K562 (cell line): ENCODE measurements around the gene SPATA33. TPM values are rescaled to one million over a fixed set of nuclear protein-coding genes. Genes with fewer than 3 reads are reported as not detected.

ENCODE experiments used
- ARHGAP35 ChIP-seq: fragments of 450-650 bp; IDR thresholded peaks from 2 replicates; pipeline ENCODE4 v1.6.1; 2018; ENCODE audit not compliant: partially characterized antibody
- BRCA1 ChIP-seq, 2 experiments: fragments of 450-650 bp in 1 of 2; sonication (generic) in 1 of 2; formaldehyde crosslinking in 1 of 2; IDR thresholded peaks; 2 replicates each; pipeline versions ENCODE4 v1.5.0 to v1.6.1; 2017 to 2020; ENCODE audit warnings: mild to moderate bottlenecking in 1 of 2, missing genetic modification reagents in 1 of 2
- CEBPB ChIP-seq: fragments of 450-650 bp; IDR thresholded peaks from 2 replicates; pipeline ENCODE4 v1.6.1; 2016; ENCODE audit warnings: missing genetic modification characterization, missing compliant biosample characterization
- CREB3 ChIP-seq: fragments of 450-650 bp; conservative IDR thresholded peaks from 2 replicates; pipeline ENCODE4 v1.6.1; 2016; ENCODE audit warnings: missing genetic modification characterization, low read depth, mild to moderate bottlenecking, missing compliant biosample characterization, moderate library complexity
- CREBBP ChIP-seq: IDR thresholded peaks from one replicate; pipeline ENCODE4 v1.6.1; 2012; ENCODE audit warnings: low read depth, mild to moderate bottlenecking, control low read depth, inconsistent platforms, low read length
- ELK3 ChIP-seq: fragments of 450-650 bp; formaldehyde crosslinking; IDR thresholded peaks from 2 replicates; pipeline ENCODE4 v1.4.0; 2020; ENCODE audit warnings: mild to moderate bottlenecking
- ETS2 ChIP-seq: IDR thresholded peaks from 2 replicates; pipeline ENCODE4 v1.6.1; 2016; ENCODE audit warnings: borderline replicate concordance, missing genetic modification characterization, mild to moderate bottlenecking, moderate library complexity, missing compliant biosample characterization; ENCODE audit not compliant: poor library complexity, severe bottlenecking
- FOS ChIP-seq: IDR thresholded peaks from 3 replicates; pipeline ENCODE4 v1.6.1; 2011; ENCODE audit not compliant: insufficient read length; ENCODE audit errors: extremely low read depth
- IRF9 ChIP-seq: fragments of 450-650 bp; IDR thresholded peaks from 2 replicates; pipeline ENCODE4 v1.6.1; 2016; ENCODE audit warnings: missing biosample characterization, missing genetic modification characterization
- KDM4B ChIP-seq, 2 experiments: fragments of 450-650 bp in 1 of 2; sonication (generic) in 1 of 2; IDR thresholded peaks; 2 replicates each; pipeline ENCODE4 v1.6.1; 2016 to 2017; ENCODE audit warnings: borderline replicate concordance in 2 of 2, antibody characterized with exemption in 1 of 2, low read depth in 1 of 2, mild to moderate bottlenecking in 1 of 2
- LARP7 ChIP-seq: fragments of 450-650 bp; IDR thresholded peaks from 2 replicates; pipeline ENCODE4 v1.6.1; 2016
- NRF1 ChIP-seq, 2 experiments: fragments of 450-650 bp; IDR thresholded peaks in 1 of 2; conservative IDR thresholded peaks in 1 of 2; 2 replicates each; pipeline ENCODE4 v1.6.1; 2014; ENCODE audit warnings: mild to moderate bottlenecking in 2 of 2
- PHB ChIP-seq: fragments of 250-450 bp; sonication (Bioruptor Pico); IDR thresholded peaks from 2 replicates; pipeline ENCODE4 v1.5.0; 2021
- POLR2A ChIP-seq: fragments of 450-650 bp; conservative IDR thresholded peaks from 2 replicates; pipeline ENCODE4 v1.6.1; 2016
- POLR2H ChIP-seq: IDR thresholded peaks from 2 replicates; pipeline ENCODE4 v1.6.1; 2016; ENCODE audit warnings: missing genetic modification characterization, low read depth, mild to moderate bottlenecking, control low read depth, missing compliant biosample characterization, moderate library complexity
- PPARD ChIP-seq: fragments of 250-450 bp; sonication (Bioruptor Pico); IDR thresholded peaks from 2 replicates; pipeline ENCODE4 v1.8.0; 2022; ENCODE audit warnings: inconsistent platforms, mild to moderate bottlenecking, moderate library complexity
- SMAD1 ChIP-seq: fragments of 150-350 bp; IDR thresholded peaks from 2 replicates; pipeline ENCODE4 v1.6.1; 2014; ENCODE audit warnings: low read length, low read depth; ENCODE audit not compliant: partially characterized antibody
- SMAD4 ChIP-seq: fragments of 250-450 bp; sonication (Bioruptor Pico); conservative IDR thresholded peaks from 2 replicates; pipeline ENCODE4 v1.8.0; 2021; ENCODE audit warnings: inconsistent platforms, mild to moderate bottlenecking, moderate library complexity
- SOX6 ChIP-seq: fragments of 450-650 bp; IDR thresholded peaks from 2 replicates; pipeline ENCODE4 v1.6.1; 2014; ENCODE audit warnings: mild to moderate bottlenecking
- TCF15 ChIP-seq: fragments of 250-450 bp; sonication (Bioruptor Pico); IDR thresholded peaks from 2 replicates; pipeline ENCODE4 v1.8.0; 2022; ENCODE audit warnings: moderate library complexity, mild to moderate bottlenecking, inconsistent platforms
- WHSC1 ChIP-seq: IDR thresholded peaks from one replicate; pipeline ENCODE4 v1.6.1; 2012; ENCODE audit warnings: low read length, control low read depth, inconsistent platforms
- ZNF124 ChIP-seq: sonication (generic); formaldehyde crosslinking; IDR thresholded peaks from 2 replicates; pipeline ENCODE4 v1.8.1; 2022; ENCODE audit warnings: missing genetic modification reagents
- ZNF277 ChIP-seq: fragments of 250-450 bp; sonication (Bioruptor Pico); IDR thresholded peaks from 2 replicates; pipeline ENCODE4 v1.8.0; 2022; ENCODE audit warnings: inconsistent platforms, mild to moderate bottlenecking, moderate library complexity, borderline replicate concordance
- ZNF444 ChIP-seq: fragments of 250-450 bp; sonication (Bioruptor Pico); IDR thresholded peaks from 2 replicates; pipeline ENCODE4 v1.4.0; 2020; ENCODE audit warnings: mild to moderate bottlenecking, moderate library complexity
- ZNF561 ChIP-seq: fragments of 450-650 bp; formaldehyde crosslinking; conservative IDR thresholded peaks from 2 replicates; pipeline ENCODE4 v1.4.0; 2020; ENCODE audit warnings: mild to moderate bottlenecking, moderate library complexity
- polyA plus RNA-seq, 8 experiments: library from polyadenylated mRNA; depleted of rRNA in 4 of 8; stranded (reverse) in 5 of 8; unstranded in 3 of 8; fragments of >200 nt; fragmentation: Nextera tagmentation in 2 of 8; fragmentation: Illumina TruSeq in 1 of 8; extraction: Ambion mirVana in 2 of 8; extraction: Trizol in 1 of 8; gene quantifications; 2 replicates each; pipeline versions ENCODE4 v1.2.1 to v1.2.3, GENCODE V29; 2011 to 2014; ENCODE audit warnings: inconsistent platforms in 1 of 8, missing spikeins in 1 of 8
- total RNA-seq, 7 experiments: library from RNA; depleted of rRNA in 6 of 7; stranded (reverse); fragments of >200 nt in 6 of 7; fragmentation: Illumina TruSeq in 2 of 7; extraction: Trizol in 2 of 7; gene quantifications; 2 replicates each; pipeline versions ENCODE4 v1.2.1 to v1.2.3, GENCODE V29; 2011 to 2021; ENCODE audit warnings: low replicate concordance in 1 of 7

The SPATA33 gene
- total and polyA plus RNA-seq, 9 of the 15 experiments (the other 6 are each of a cell fraction or from before 2014, with no cell fraction given) = 4.0 to 20.0 (median 11.8) TPM

GRCh38 chr16:89657442-89658220 lies at the start of gene SPATA33, which contains the start of gene CHMP1A (continued):
- TF ChIP-seq LARP7 (no peak), BRCA1 (IDR thresholded peaks at IDR 0.05) (no peak), BRCA1 (CRISPR knock-in tag; IDR thresholded peaks at IDR 0.05) (no peak), SMAD1 (no peak), CREBBP (no peak), ZNF561 (CRISPR knock-in tag) (no peak), POLR2A (peak; percentile 79), SOX6 (0 out of 2 replicates have a peak, but pooled peaks have one; percentile 9), ZNF124 (CRISPR knock-in tag) (no peak), ZNF277 (CRISPR knock-in tag) (no peak), KDM4B (IDR thresholded peaks at IDR 0.05; ENCODE audit: borderline replicate concordance in 2 of 2, low read depth in 1 of 2) (peak in 1 of 2 experiments; percentile 40; a peak in 1 of 4 replicates), SMAD4 (CRISPR knock-in tag) (peak; percentile 36; the same call in 1 of the 2 replicates), POLR2H (tag) (peak; percentile 51; the same call in 1 of the 2 replicates), CREB3 (tag) (no peak), PHB (CRISPR knock-in tag) (peak; percentile 55; the same call in 1 of the 2 replicates), NRF1 (conservative IDR thresholded peaks at IDR 0.05 in 1 of 2, IDR thresholded peaks at IDR 0.05 in 1 of 2) (peak; percentile 90 to 91), FOS (no peak), ARHGAP35 (no peak), ETS2 (tag) (no peak), WHSC1 (no peak), ZNF444 (no peak), ELK3 (no peak), IRF9 (tag) (no peak), PPARD (CRISPR knock-in tag) (no peak), TCF15 (no peak), CEBPB (tag) (no peak)
